ENCODE measurements around the gene GFI1B.
A peak's percentile ranks its signal among the peaks of the same experiment; 100 is the strongest.

The GFI1B gene

DNA sequence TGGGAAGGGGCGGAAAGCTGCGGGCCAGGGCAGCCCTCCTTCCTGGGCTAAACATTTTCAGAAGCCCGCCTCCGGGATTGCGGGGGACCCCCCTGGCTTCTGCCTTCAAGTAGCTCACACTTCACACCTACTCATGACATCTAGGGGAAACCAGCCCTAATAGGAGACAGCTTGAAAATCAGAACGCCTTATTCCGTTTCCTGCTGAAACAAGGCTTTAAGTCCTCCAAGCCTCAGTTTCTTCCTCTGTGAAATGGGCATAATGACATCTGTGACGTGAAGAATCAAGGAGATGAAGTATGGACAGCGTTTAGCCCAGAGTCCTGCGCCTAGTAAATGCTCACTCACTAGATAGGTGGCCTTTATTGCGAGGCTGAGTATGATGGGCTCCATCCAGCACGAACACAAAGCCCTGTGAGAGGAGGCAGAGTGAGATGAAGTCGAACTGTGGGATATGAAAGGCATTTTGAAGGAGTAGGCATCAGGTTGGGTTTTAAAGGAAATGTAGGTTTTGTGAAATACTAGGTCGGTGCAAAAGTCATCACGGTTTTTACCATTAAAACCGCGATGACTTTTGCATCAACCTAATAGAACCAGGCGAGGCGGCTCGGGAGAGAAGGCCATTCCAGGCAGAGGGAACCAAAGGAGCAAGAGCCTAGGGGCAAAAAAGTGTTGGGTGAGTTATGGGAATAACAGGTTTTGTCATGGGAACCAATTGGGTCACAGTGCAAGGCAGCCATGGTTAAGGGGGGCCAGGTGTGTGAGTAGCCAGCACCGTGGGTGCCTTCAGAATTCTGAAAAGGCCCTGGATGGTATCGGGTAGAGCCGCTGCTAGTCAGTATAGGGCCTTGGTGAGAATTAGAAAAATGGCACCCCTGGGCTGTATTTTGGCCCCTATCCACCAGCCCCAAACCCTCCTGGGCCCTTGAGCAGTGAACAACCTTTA lies 33.0 kb upstream of the GFI1B start:
- H3K79me1 ChIP-seq (ENCODE audit: low read length): peaks cover 11% of the 10 kb centered on the region
- peak overlapping the region; percentile 77 for H3K9ac ChIP-seq (ENCODE audit: low read length)
- WGBS (ENCODE audit: extremely low coverage, insufficient coverage, insufficient read length): 100% methylated on average over 1 of the region's 23 CpGs
- peak overlapping the region; percentile 69 for H3K4me3 ChIP-seq (ENCODE audit: low read depth, low read length)
- peak overlapping the region; percentile 93 for H3K14ac ChIP-seq (ENCODE audit: low read length)
- no peaks in the 10 kb centered on the region for H3K27me3 ChIP-seq (ENCODE audit: insufficient read depth, low read length)
- no peak overlapping the region for H2BK12ac ChIP-seq (ENCODE audit: low read length)
- peak overlapping the region; percentile 63 for H2AFZ ChIP-seq (ENCODE audit: insufficient read depth, low read length, poor library complexity)
- H2AK5ac ChIP-seq (ENCODE audit: low read length): peak overlapping the region; percentile 54
- peak; percentile 3 to 8 for DNase-seq
- H3K4me1 ChIP-seq (ENCODE audit: control insufficient read depth in 1 of 2, insufficient read depth in 2 of 2, low read length in 2 of 2): peaks cover 11 to 17% of the 10 kb centered on the region in 2 experiments
- peak overlapping the region; percentile 84 for H2BK120ac ChIP-seq (ENCODE audit: insufficient read depth, low read length, poor library complexity)
- H3K4me2 ChIP-seq (ENCODE audit: low read length): peak overlapping the region; percentile 80
- peak overlapping the region; percentile 70 for H2BK5ac ChIP-seq (ENCODE audit: low read depth, low read length, poor library complexity)
- peak overlapping the region; percentile 94 for H4K91ac ChIP-seq (ENCODE audit: low read depth, low read length)
- no peak overlapping the region for H3K23ac ChIP-seq (ENCODE audit: low read length)
- H3K27ac ChIP-seq (ENCODE audit: low read depth, low read length): no peak overlapping the region
- H3K4ac ChIP-seq (ENCODE audit: low read depth, low read length): peak overlapping the region; percentile 87
- no peaks in the 10 kb centered on the region for H3K36me3 ChIP-seq (ENCODE audit: control insufficient read depth in 1 of 2, insufficient read depth in 2 of 2, low read length in 2 of 2)
- H3K18ac ChIP-seq (ENCODE audit: low read length): peak overlapping the region; percentile 89
- H3K79me2 ChIP-seq (ENCODE audit: control insufficient read depth, insufficient read depth, low read length, poor library complexity): peaks cover 10% of the 10 kb centered on the region
- H4K8ac ChIP-seq (ENCODE audit: low read depth, low read length): peak overlapping the region; percentile 99
- no peaks in the 10 kb centered on the region for H3K9me3 ChIP-seq (ENCODE audit: insufficient read depth, low read depth, low read length)
- peak overlapping the region; percentile 4 for H4K12ac ChIP-seq (ENCODE audit: low read depth, low read length)

DNA sequence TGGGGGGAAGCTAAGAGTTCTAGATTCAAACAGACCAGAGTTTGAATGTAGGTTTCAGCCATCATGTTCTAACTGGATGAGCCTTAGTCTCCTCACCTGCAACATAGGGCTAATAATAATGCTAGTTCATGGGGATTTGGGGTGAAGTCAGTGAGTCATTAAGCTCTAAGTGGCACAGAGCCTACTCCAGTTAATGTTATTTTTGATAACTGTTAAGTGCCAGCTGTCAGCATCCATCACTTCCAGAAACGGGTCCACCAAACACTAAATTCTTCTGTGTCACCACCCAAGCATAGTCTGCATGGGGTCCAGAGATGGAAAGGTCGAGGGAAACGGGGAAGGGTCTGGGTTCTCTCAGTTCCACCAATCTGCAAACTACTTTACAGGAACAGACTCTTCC lies 32.3 kb upstream of the GFI1B start:
- Histone ChIP-seq H3K36me3 (ENCODE audit: control insufficient read depth in 1 of 2, insufficient read depth in 2 of 2, low read length in 2 of 2) (no peaks in the 10 kb centered on the region), H3K9me3 (ENCODE audit: insufficient read depth, low read depth, low read length) (no peaks in the 10 kb centered on the region), H2BK120ac (ENCODE audit: insufficient read depth, low read length, poor library complexity) (no peak overlapping the region), H3K79me1 (ENCODE audit: low read length) (peaks cover 11% of the 10 kb centered on the region), H3K4me3 (ENCODE audit: low read depth, low read length) (no peak overlapping the region), H3K79me2 (ENCODE audit: control insufficient read depth, insufficient read depth, low read length, poor library complexity) (peaks cover 10% of the 10 kb centered on the region), H4K91ac (ENCODE audit: low read depth, low read length) (peak overlapping the region; percentile 10), H3K9ac (ENCODE audit: low read length) (no peak overlapping the region), H2AFZ (ENCODE audit: insufficient read depth, low read length, poor library complexity) (no peak overlapping the region), H4K12ac (ENCODE audit: low read depth, low read length) (no peak overlapping the region), H3K4me2 (ENCODE audit: low read length) (no peak overlapping the region), H2AK5ac (ENCODE audit: low read length) (no peak overlapping the region), H3K27me3 (ENCODE audit: insufficient read depth, low read length) (no peaks in the 10 kb centered on the region), H4K8ac (ENCODE audit: low read depth, low read length) (no peak overlapping the region), H3K14ac (ENCODE audit: low read length) (no peak overlapping the region), H3K4me1 (ENCODE audit: control insufficient read depth in 1 of 2, insufficient read depth in 2 of 2, low read length in 2 of 2) (peaks cover 11 to 17% of the 10 kb centered on the region in 2 experiments), H3K4ac (ENCODE audit: low read depth, low read length) (no peak overlapping the region), H2BK5ac (ENCODE audit: low read depth, low read length, poor library complexity) (no peak overlapping the region), H2BK12ac (ENCODE audit: low read length) (peak overlapping the region; percentile 33), H3K27ac (ENCODE audit: low read depth, low read length) (no peak overlapping the region), H3K23ac (ENCODE audit: low read length) (no peak overlapping the region), H3K18ac (ENCODE audit: low read length) (no peak overlapping the region)
- WGBS (ENCODE audit: extremely low coverage, insufficient coverage, insufficient read length): no CpG with 5 or more reads among the region's 3 CpGs
- no peak for DNase-seq

DNA sequence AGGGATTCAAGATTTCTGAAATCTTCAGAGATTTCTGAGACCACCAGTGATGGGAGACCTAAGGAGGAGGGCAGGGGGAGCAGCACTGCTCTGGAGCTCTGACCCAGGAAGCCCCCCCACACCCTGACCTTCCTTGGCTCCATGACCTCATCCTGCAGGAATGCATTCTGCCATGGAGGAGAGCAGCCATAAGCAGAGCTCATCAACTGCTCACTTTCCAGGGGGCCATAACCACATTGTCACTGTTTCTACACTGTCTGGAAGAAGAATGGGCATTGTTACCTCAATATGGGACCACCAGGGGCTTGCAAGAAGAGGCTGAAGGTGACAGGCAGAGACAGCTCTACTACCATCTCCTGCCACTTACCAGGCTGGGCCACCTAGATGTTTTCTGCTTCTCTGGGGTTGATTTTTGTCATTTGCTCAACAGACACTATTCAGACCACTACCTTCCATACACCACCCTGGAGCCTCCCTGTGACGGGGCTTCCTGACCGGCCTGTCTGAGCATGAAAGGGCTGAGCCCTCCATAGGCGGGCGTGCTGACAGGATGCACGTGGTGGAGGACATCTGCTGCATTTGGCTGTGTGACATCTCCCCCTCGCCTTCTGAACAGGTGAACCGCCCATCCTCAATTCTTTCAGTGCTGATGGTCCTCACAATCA lies 31.7 kb upstream of the GFI1B start:
- peak overlapping the region; percentile 3 for H2BK120ac ChIP-seq (ENCODE audit: insufficient read depth, low read length, poor library complexity)
- no peak overlapping the region for H3K4ac ChIP-seq (ENCODE audit: low read depth, low read length)
- WGBS (ENCODE audit: extremely low coverage, insufficient coverage, insufficient read length): no CpG with 5 or more reads among the region's 7 CpGs
- H3K79me1 ChIP-seq (ENCODE audit: low read length): peaks cover 11% of the 10 kb centered on the region
- H4K12ac ChIP-seq (ENCODE audit: low read depth, low read length): no peak overlapping the region
- H3K4me3 ChIP-seq (ENCODE audit: low read depth, low read length): no peak overlapping the region
- peak overlapping the region; percentile 21 for H3K14ac ChIP-seq (ENCODE audit: low read length)
- H2BK12ac ChIP-seq (ENCODE audit: low read length): peak overlapping the region; percentile 46
- H4K91ac ChIP-seq (ENCODE audit: low read depth, low read length): peak overlapping the region; percentile 59
- peak overlapping the region; percentile 2 for H2AK5ac ChIP-seq (ENCODE audit: low read length)
- no peak overlapping the region for H2AFZ ChIP-seq (ENCODE audit: insufficient read depth, low read length, poor library complexity)
- H3K4me1 ChIP-seq (ENCODE audit: control insufficient read depth in 1 of 2, insufficient read depth in 2 of 2, low read length in 2 of 2): peaks cover 11 to 17% of the 10 kb centered on the region in 2 experiments
- peak overlapping the region; percentile 29 for H3K4me2 ChIP-seq (ENCODE audit: low read length)
- peak overlapping the region; percentile 26 for H4K8ac ChIP-seq (ENCODE audit: low read depth, low read length)
- no peak overlapping the region for H3K18ac ChIP-seq (ENCODE audit: low read length)
- no peak overlapping the region for H3K23ac ChIP-seq (ENCODE audit: low read length)
- no peak overlapping the region for H2BK5ac ChIP-seq (ENCODE audit: low read depth, low read length, poor library complexity)
- H3K27me3 ChIP-seq (ENCODE audit: insufficient read depth, low read length): no peaks in the 10 kb centered on the region
- no peak for DNase-seq
- H3K9ac ChIP-seq (ENCODE audit: low read length): no peak overlapping the region
- H3K9me3 ChIP-seq (ENCODE audit: insufficient read depth, low read depth, low read length): no peaks in the 10 kb centered on the region
- H3K27ac ChIP-seq (ENCODE audit: low read depth, low read length): peak overlapping the region; percentile 16
- H3K36me3 ChIP-seq (ENCODE audit: control insufficient read depth in 1 of 2, insufficient read depth in 2 of 2, low read length in 2 of 2): no peaks in the 10 kb centered on the region
- peaks cover 10% of the 10 kb centered on the region for H3K79me2 ChIP-seq (ENCODE audit: control insufficient read depth, insufficient read depth, low read length, poor library complexity)

- Histone ChIP-seq H2BK12ac (ENCODE audit: low read length) (no peak overlapping the region), H3K14ac (ENCODE audit: low read length) (no peak overlapping the region)
Observed at GRCh38 chr9:132947756-132948155, 30.7 kb upstream of the GFI1B start.

More at GRCh38 chr9:132947756-132948155, 30.7 kb upstream of the GFI1B start:
- Histone ChIP-seq H3K23ac (ENCODE audit: low read length) (no peak overlapping the region), H4K91ac (ENCODE audit: low read depth, low read length) (no peak overlapping the region), H3K27ac (ENCODE audit: low read depth, low read length) (no peak overlapping the region), H3K4ac (ENCODE audit: low read depth, low read length) (no peak overlapping the region), H3K9me3 (ENCODE audit: insufficient read depth, low read depth, low read length) (no peaks in the 10 kb centered on the region), H3K4me2 (ENCODE audit: low read length) (no peak overlapping the region), H3K4me3 (ENCODE audit: low read depth, low read length) (no peak overlapping the region), H3K4me1 (ENCODE audit: control insufficient read depth in 1 of 2, insufficient read depth in 2 of 2, low read length in 2 of 2) (peaks cover 11 to 17% of the 10 kb centered on the region in 2 experiments), H3K79me1 (ENCODE audit: low read length) (peaks cover 11% of the 10 kb centered on the region), H3K9ac (ENCODE audit: low read length) (no peak overlapping the region), H3K79me2 (ENCODE audit: control insufficient read depth, insufficient read depth, low read length, poor library complexity) (peaks cover 10% of the 10 kb centered on the region), H2AFZ (ENCODE audit: insufficient read depth, low read length, poor library complexity) (no peak overlapping the region), H4K12ac (ENCODE audit: low read depth, low read length) (no peak overlapping the region), H2AK5ac (ENCODE audit: low read length) (no peak overlapping the region), H2BK120ac (ENCODE audit: insufficient read depth, low read length, poor library complexity) (no peak overlapping the region), H2BK5ac (ENCODE audit: low read depth, low read length, poor library complexity) (no peak overlapping the region), H4K8ac (ENCODE audit: low read depth, low read length) (no peak overlapping the region), H3K18ac (ENCODE audit: low read length) (no peak overlapping the region), H3K27me3 (ENCODE audit: insufficient read depth, low read length) (no peaks in the 10 kb centered on the region), H3K36me3 (ENCODE audit: control insufficient read depth in 1 of 2, insufficient read depth in 2 of 2, low read length in 2 of 2) (no peaks in the 10 kb centered on the region)
- DNase-seq: no peak
- no CpG with 5 or more reads among the region's 8 CpGs for WGBS (ENCODE audit: extremely low coverage, insufficient coverage, insufficient read length)
